ENCODE results near the gene CBLB.

- TF ChIP-seq CTCF (conservative IDR thresholded peaks at IDR 0.05; ENCODE audit: low read length) (no peak), EZH2phosphoT487 (IDR thresholded peaks at IDR 0.05; ENCODE audit: borderline replicate concordance) (no peak)
Observed at GRCh38 chr3:105747696-105748095, 121.1 kb downstream of the CBLB start.
